Uterus (tissue), 2 donors: Measurements from ENCODE around the gene PIK3C2A.
"Not testable (repeated sequence)": the region's sequence is repeated elsewhere in the genome, so short reads cannot be mapped to it uniquely, and the experiment has no call there.

Source experiments
- POLR2A ChIP-seq, 2 donors: fragments of 450-650 bp; IDR thresholded peaks; one replicate each; pipeline ENCODE4 v1.6.1; 2016; ENCODE audit warnings: antibody characterized with exemption in 2 of 2, mild to moderate bottlenecking in 1 of 2, moderate library complexity in 1 of 2
- TF ChIP-seq, protein P1 (sequence below), 4 experiments: fragments of 200-600 bp in 2 of 4; fragments of 450-650 bp in 2 of 4; sonication (generic) in 2 of 4; IDR thresholded peaks; one replicate each; pipeline ENCODE4 v1.5.1; 2016 to 2019; ENCODE audit warnings: antibody characterized with exemption in 4 of 4, mild to moderate bottlenecking in 2 of 4, moderate library complexity in 1 of 4

DNA sequence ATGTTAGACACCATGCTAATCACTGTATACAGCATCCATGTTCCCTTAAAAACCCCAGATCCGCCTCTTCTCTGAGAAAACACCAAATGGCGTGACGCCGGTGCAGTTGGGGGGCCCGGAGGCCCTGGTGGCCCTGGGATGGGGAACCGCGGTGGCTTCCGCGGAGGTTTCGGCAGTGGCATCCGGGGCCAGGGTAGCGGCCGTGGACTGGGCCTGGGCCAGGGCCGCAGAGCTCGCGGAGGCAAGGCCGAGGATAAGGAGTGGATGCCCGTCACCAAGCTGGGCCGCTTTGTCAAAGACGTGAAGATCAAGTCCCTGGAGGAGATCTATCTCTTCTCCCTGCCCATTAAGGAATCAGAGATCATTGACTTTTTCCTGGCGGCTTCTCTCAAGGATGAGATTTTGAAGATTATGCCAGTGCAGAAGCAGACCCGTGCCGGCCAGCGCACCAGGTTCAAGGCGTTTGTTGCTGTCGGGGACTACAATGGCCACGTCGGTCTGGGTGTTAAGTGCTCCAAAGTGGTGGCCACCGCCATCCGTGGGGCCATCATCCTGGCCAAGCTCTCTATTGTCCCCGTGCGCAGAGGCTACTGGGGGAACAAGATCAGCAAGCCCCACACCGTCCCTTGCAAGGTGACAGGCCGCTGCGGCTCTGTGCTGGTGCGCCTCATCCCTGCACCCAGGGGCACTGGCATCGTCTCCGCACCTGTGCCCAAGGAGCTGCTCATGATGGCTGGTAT lies 20.6 kb upstream of the PIK3C2A start:
- TF ChIP-seq, protein P1, sequence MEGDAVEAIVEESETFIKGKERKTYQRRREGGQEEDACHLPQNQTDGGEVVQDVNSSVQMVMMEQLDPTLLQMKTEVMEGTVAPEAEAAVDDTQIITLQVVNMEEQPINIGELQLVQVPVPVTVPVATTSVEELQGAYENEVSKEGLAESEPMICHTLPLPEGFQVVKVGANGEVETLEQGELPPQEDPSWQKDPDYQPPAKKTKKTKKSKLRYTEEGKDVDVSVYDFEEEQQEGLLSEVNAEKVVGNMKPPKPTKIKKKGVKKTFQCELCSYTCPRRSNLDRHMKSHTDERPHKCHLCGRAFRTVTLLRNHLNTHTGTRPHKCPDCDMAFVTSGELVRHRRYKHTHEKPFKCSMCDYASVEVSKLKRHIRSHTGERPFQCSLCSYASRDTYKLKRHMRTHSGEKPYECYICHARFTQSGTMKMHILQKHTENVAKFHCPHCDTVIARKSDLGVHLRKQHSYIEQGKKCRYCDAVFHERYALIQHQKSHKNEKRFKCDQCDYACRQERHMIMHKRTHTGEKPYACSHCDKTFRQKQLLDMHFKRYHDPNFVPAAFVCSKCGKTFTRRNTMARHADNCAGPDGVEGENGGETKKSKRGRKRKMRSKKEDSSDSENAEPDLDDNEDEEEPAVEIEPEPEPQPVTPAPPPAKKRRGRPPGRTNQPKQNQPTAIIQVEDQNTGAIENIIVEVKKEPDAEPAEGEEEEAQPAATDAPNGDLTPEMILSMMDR (IDR thresholded peaks at IDR 0.05): not testable (repeated sequence)
- TF ChIP-seq POLR2A (IDR thresholded peaks at IDR 0.05): not testable (repeated sequence)
